RWPE1 (cell line): ENCODE data around the gene KRT33A.
"Not testable (repeated sequence)": the region's sequence is repeated elsewhere in the genome, so short reads cannot be mapped to it uniquely, and the experiment has no call there.

ENCODE experiments used
- CTCF ChIA-PET: fragments of 350-600 bp; sonication (Branson Sonifier 250); formaldehyde crosslinking; extraction: SDS; loops from one replicate; lab custom pipeline; 2021; lab: Yijun Ruan, JAX
- POLR2A ChIA-PET: fragments of 400-600 bp; formaldehyde crosslinking; extraction: SDS; loops from one replicate; lab custom pipeline; 2020; ENCODE audit warnings: antibody characterized with exemption; ENCODE audit not compliant: low non-redundant PET; lab: Yijun Ruan, JAX
- DNase-seq: peaks from one replicate; pipeline ENCODE4 v3.0.0; 2012; ENCODE audit warnings: low spot score
- H3K27ac ChIP-seq: fragments of 450-650 bp; 2 replicates; pipeline ENCODE4 v1.5.1; 2017
- CTCF ChIP-seq: fragments of 450-650 bp; conservative IDR thresholded peaks from 2 replicates; pipeline ENCODE4 v1.5.1; 2017; ENCODE audit warnings: low read depth, mild to moderate bottlenecking

Gene KRT33A

GRCh38 chr17:41351177-41351576, 549 bp upstream of the KRT33A start:
- POLR2A ChIA-PET, result no interaction called here
- no peak for TF ChIP-seq CTCF
- DNase-seq, result no peak
- CTCF ChIA-PET, result no interaction called here
- H3K27ac ChIP-seq, result no peak overlapping the region

- DNase-seq, result peak; percentile 8
- no peak for TF ChIP-seq CTCF
- CTCF ChIA-PET, result interaction anchor here (0.6 to 1.7 kb wide), 3 partner anchors 26 to 315 kb away, joined by 3 to 5 read pairs (median 5); no protein-coding TSS in a partner anchor
- POLR2A ChIA-PET, result no interaction called here
- no peak overlapping the region for H3K27ac ChIP-seq
These were observed 2.5 kb downstream of the KRT33A start for GRCh38 chr17:41347869-41348760.

- CTCF ChIA-PET, result interaction anchor here (0.6 kb wide), 1 partner anchor 617 kb away, joined by 3 read pairs; no protein-coding TSS in a partner anchor
These were observed 4.2 kb downstream of the KRT33A start for GRCh38 chr17:41346421-41346820.

GRCh38 chr17:41345992-41346391, 4.6 kb downstream of the KRT33A start:
- CTCF ChIA-PET, result interaction anchor here (0.6 kb wide), 1 partner anchor 617 kb away, joined by 3 read pairs; no protein-coding TSS in a partner anchor
- TF ChIP-seq CTCF, result no peak
- POLR2A ChIA-PET, result no interaction called here
- H3K27ac ChIP-seq, result no peak overlapping the region
- no peak for DNase-seq

More at GRCh38 chr17:41346421-41346820, 4.2 kb downstream of the KRT33A start:
- DNase-seq, H3K27ac ChIP-seq, POLR2A ChIA-PET: not testable (repeated sequence)

GRCh38 chr17:41343029-41343428, 7.6 kb downstream of the KRT33A start:
- POLR2A ChIA-PET, result no interaction called here
- CTCF ChIA-PET, result interaction anchor here (0.7 kb wide), 1 partner anchor 32 kb away, joined by 5 read pairs; no protein-coding TSS in a partner anchor
- DNase-seq, result no peak
- no peak overlapping the region for H3K27ac ChIP-seq
- TF ChIP-seq CTCF, result no peak

- ChIA-PET CTCF (no interaction called here), POLR2A (no interaction called here)
- no peak for TF ChIP-seq CTCF
- no peak overlapping the region for H3K27ac ChIP-seq
- DNase-seq, result no peak
These were observed 9.4 kb downstream of the KRT33A start for GRCh38 chr17:41340934-41341861.
